PC-3 (cell line): Measurements from ENCODE around the gene MX1.

ENCODE experiments used
- CTCF ChIP-seq: fragments of 300-600 bp; sonication (generic); conservative IDR thresholded peaks from 2 replicates; pipeline ENCODE4 v1.5.1; 2017; ENCODE audit warnings: antibody characterized with exemption, low read depth, mild to moderate bottlenecking, low read length
- EZH2 ChIP-seq: fragments of 300-600 bp; sonication (generic); IDR thresholded peaks from one replicate; pipeline ENCODE4 v1.6.1; 2017; ENCODE audit warnings: antibody characterized with exemption, mild to moderate bottlenecking, low read length; ENCODE audit not compliant: unreplicated experiment
- EZH2phosphoT487 ChIP-seq: fragments of 300-600 bp; sonication (generic); IDR thresholded peaks from 2 replicates; pipeline ENCODE4 v1.6.1; 2018; ENCODE audit warnings: mild to moderate bottlenecking, antibody characterized with exemption, low read length, borderline replicate concordance

GRCh38 chr21:41488080-41488479, 62.0 kb downstream of the MX1 start:
- TF ChIP-seq EZH2 (no peak), CTCF (no peak), EZH2phosphoT487 (no peak)
